Left colon (tissue), 2 donors: ENCODE measurements around the gene CRYAB. TPM values are rescaled to one million over a fixed set of nuclear protein-coding genes. Genes with fewer than 3 reads are reported as not detected.

Experiments used
- ATAC-seq: fragments of 200-7000 bp; cut with Tn5 transposase; one replicate; pipeline ENCODE4 v1.9.1; 2020; ENCODE audit warnings: mild to moderate bottlenecking, moderate library complexity
- DNase-seq, 2 donors: peaks; one replicate each; pipeline ENCODE4 v3.0.0-alpha.2; 2020
- intact Hi-C, 2 donors: fragments of 100-400 bp; cut with DNase I in 1 of 2; cut with micrococcal nuclease in 1 of 2; formaldehyde crosslinking; loops; one replicate each; pipeline versions ENCODE4 v1.11.2 to v1.14.0; 2022; cut with DNase I, micrococcal nuclease
- total RNA-seq, 2 donors: library from RNA; stranded (reverse); fragmentation: NEBNext Ultra II Directional; extraction: Animal tissue kit (Norgen Biotek cat#: 25700); gene quantifications; one replicate each; pipeline ENCODE4 v1.2.1, GENCODE V29; 2021
- donor health status: DM: no; HTN: no; CAD: no.
- donor health status: DM: yes; HTN: yes; CAD: no.

CRYAB gene
- total RNA-seq, 2 donors from 2014 or later, result 11.5 to 100 TPM

DNA sequence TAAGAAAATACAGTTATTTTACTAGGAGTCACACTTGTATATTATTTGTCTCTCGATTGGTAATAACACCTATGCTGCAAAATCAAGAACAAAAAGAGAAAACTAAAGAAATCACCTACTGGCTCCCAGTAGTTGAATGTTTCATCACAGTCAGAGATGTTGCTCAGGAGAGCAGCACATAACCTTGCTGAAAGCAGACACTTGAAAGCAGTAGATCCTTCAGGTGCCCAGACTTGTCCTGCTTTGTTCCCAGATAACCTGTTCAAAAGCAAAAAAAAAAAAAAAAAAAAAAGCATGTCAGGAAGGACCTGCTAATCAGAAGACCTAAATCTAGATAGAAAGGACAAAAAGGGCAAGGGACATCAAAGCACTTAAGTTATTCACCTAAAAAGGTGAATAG is 41.5 kb downstream of the CRYAB start:
- intact Hi-C loops, result no loop called here
- no peak for ATAC-seq
- no peak for DNase-seq

- peak; percentile 85 for ATAC-seq
- DNase-seq, result no peak
- intact Hi-C loops, result no loop called here
These were observed 51.3 kb downstream of the CRYAB start for GRCh38 chr11:111860257-111860656.

Other genes starting within 250 kb of the CRYAB start
- 10 to 100 TPM; 45.3 to 45.8 TPM for gene PPP2R1B, start 145.4 kb downstream of the CRYAB start, total RNA-seq
- gene ALG9, start 40.2 kb downstream of the CRYAB start, total RNA-seq, result 10 to 100 TPM; 20.6 to 23.4 TPM
- gene FDXACB1, start 32.6 kb downstream of the CRYAB start, total RNA-seq, result 1 to 10 TPM; 1.2 to 1.9 TPM
- gene CFAP68, start 32.2 kb downstream of the CRYAB start, total RNA-seq, result 10 to 100 TPM; 19.1 to 23.0 TPM
- 1 to 10 TPM in 1 of 2 donors, under 1 TPM in 1; 0.73 to 3.1 TPM for gene HSPB2, start 964 bp upstream of the CRYAB start, total RNA-seq
- 10 to 100 TPM in 1 of 2 donors, 1 to 10 TPM in 1; 8.5 to 10.1 TPM for gene C11orf52, start 7.1 kb upstream of the CRYAB start, total RNA-seq
- 10 to 100 TPM in 1 of 2 donors, 1 to 10 TPM in 1; 7.7 to 14.2 TPM for gene DIXDC1, start 25.6 kb upstream of the CRYAB start, total RNA-seq
- gene DLAT, start 113.6 kb upstream of the CRYAB start, total RNA-seq, result 10 to 100 TPM; 51.1 to 75.3 TPM
- under 1 TPM; 0.92 to 0.98 TPM for gene PIH1D2, start 162.2 kb upstream of the CRYAB start, total RNA-seq
- gene NKAPD1, start 162.5 kb upstream of the CRYAB start, total RNA-seq, result 10 to 100 TPM; 13.5 to 13.9 TPM
- 10 to 100 TPM; 49.1 to 65.1 TPM for gene TIMM8B, start 175.0 kb upstream of the CRYAB start, total RNA-seq
- 100 to 1,000 TPM; 215 to 252 TPM for gene SDHD, start 175.1 kb upstream of the CRYAB start, total RNA-seq